NCI-H2081 treated with DMSO at 0.1 percent for 48 hours (cell line): ENCODE results near the gene SIL1.

ENCODE experiments used
- DNase-seq: peaks from one replicate; lab custom pipeline; 2025; lab: John Stamatoyannopoulos, UW

SIL1 gene

DNA sequence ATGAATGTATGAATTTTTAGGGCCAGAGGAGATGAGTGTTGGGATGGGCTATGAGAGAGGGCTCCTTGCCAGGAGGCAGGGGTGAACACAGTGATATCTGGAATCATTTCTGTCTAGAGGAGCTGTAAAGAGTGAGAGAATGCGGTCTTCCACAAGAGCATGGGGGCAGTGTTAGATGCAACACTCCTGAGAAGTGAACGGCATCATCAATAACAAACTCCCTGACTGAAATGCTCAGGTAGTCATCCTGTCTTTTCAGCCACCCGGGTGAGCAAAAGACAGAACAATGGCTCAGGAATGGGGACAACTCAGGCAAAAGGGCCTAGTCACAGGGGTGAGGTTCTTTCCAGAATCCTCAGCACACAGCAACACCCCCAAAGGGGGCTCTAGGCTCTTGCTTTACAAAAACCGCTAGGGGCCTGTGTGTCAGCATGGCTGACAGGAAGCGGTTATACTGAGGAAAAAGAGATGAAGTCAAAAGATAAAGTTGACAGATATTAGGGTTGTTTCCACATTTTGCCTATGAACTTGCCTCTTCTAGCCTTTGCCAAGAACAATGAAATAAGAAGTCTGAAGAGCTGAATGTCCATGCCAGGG, 218.4 kb downstream of the SIL1 start:
- no peak for DNase-seq

- DNase-seq = no peak
Measured at GRCh38 chr5:138978581-138978980, 219.6 kb downstream of the SIL1 start.

- DNase-seq = no peak
Measured at GRCh38 chr5:138978080-138978479, 220.1 kb downstream of the SIL1 start.

DNA sequence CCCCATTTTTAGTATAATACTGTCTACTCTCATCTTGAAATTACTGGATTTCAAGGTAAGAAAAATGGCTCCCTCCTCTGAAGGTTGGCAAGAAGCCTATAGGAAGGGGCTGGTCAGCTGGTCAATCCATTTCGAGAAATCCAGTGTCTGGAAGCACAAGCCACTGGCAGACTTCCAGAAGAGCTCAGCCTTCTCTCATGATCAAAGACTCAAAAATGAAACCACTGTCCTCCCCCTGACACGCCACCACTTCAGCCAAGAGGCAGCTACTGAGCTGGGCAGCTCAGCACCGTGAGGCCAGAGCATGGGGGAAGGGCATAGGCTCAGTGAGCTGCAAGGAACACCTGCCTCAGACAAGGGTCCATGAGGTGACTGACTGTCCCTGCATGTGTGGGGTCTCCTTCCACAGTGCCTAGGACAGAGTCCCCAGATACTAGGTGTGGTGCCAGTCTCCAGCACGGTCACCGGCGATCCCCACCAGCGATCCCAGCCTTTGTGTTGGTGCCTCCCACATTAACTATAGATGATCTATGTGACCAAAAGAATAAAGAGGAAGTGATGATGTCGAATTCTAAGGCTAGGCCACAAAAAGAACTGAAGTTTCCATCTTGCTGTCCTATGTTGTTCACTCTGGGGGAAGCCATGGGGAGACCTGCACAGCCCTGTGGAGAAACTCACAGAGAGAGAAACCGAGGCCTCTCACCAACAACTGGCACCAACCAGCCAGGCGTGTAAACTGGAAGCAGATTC, 222.9 kb downstream of the SIL1 start:
- DNase-seq = no peak

DNA sequence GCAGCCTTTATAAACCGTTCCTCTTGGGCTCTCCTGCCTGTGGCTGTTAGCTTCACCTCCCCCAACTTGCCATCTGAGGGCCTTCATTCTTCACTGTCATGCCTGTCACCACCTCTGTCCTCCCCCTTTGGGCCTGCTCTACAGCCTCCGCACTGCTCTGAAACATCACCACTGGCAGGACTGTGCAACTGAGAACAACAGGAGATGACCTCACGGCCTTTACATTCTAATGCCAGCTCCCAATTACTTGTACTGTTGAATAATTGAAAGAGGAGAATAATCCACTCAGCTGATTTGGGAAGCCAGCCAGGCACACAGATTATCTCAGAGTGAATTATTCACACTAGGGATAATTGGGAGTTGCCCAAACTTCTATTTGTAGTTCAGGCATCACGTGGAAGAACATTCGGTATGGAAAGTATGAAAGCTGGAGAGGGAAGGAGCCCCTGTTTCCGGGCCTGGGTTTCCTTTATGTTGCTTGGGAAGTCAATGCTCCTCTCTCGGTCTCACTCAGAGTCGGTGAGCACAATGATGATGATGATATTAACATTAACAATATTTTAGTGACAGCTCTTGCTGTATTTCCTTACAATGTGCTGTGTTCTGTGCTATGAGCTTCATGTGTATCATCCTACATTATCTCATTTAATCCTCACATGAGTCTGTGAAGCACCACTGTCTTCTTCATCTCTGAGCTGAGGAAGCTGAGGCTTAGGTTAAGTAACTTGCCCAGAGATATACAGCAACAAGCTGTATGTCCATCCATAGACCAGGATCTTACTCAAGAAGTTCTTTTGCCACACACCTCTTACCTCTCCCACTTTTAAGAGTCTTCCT, 223.7 kb downstream of the SIL1 start:
- DNase-seq = peak; percentile 38

DNA sequence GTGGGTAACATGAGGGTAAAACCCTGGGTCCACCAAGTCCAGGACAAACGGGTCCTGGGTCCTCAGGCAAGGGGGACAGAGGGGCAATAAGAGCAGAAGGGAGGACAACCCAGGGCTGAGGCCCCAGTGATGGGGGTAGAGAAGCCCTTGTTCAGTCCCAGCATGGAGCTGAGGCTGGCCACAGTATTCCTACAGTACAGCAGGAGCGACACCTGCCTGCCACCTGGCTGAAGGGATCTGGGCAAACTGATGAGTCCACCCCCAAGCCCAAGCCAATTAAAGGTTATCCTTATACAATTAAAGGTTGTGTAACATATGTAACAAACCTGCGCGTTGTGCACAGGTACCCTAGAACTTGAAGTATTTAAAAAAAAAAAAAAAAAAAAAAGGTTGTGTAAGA, 225.3 kb downstream of the SIL1 start:
- DNase-seq = no peak

DNA sequence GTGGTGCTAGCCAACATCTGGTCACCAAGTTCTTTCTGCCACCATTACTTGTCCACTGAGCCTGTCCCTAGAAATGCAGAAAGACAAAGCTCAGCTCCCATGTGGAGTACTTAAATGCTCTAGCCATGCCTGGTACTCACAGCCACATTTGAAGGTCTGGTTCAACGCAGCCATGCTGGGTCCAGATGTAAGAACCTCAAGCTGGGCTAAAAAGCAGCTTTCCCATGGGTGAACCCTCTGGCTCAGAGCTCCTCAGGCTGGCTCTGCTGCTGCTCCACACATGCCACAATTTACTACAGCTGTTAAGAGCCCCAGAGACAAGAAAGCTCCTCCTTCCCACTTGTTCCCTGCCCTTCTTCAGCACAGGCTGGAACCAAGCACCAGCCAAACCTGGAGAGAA, 225.9 kb downstream of the SIL1 start:
- no peak for DNase-seq

- no peak for DNase-seq
Measured at GRCh38 chr5:138969323-138970002, 228.7 kb downstream of the SIL1 start.

DNA sequence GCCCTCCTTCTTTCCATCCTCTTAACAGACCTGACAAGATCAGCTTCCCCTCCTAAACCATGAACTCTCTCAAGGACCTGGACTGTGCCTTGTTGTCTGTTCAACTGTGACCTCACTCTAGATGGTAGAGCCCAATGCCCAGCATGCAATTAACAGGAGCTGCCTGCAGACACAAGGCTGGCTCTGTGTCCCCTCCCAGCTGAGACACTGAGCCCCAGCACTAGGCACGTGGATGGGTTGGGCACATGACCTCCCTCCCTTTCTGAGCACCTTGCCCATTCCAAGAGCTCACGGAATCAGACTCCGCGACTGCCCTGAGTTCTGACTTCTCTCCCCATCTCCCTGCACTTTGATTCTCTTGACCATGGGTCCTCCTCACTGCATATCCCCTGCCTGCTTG, 229.6 kb downstream of the SIL1 start:
- DNase-seq = no peak

DNA sequence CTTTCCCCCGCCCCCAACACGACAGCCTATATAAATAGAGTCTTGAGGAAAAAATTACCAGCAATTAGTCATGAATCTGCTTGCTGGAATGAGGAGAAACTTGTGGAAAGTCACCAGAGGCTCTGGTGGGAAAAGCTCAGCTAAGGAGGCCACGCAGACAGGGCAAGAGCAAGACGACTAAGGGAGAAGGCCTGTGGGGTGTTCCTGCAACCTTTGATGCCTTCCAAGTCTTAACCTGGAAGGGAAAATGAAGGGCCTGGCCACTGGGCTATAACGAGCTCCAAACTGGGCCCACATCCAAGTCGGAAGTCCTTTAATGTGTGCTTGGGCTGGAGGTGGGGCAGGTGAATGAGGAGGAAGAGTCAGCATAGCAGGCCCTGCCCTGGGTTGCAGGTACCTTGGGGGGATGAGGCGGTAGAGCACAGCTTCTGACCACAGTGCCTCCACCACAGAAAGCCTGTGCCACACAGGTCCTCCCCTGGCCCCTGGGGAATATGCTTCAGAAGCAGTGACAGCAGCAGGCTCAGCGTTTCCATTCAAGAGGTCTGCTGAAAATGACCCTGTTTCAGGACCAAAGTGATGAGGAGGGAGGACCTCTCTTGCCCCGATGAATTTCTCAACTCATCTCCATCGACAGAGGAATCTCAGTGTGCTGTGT, 230.2 kb downstream of the SIL1 start:
- no peak for DNase-seq

DNA sequence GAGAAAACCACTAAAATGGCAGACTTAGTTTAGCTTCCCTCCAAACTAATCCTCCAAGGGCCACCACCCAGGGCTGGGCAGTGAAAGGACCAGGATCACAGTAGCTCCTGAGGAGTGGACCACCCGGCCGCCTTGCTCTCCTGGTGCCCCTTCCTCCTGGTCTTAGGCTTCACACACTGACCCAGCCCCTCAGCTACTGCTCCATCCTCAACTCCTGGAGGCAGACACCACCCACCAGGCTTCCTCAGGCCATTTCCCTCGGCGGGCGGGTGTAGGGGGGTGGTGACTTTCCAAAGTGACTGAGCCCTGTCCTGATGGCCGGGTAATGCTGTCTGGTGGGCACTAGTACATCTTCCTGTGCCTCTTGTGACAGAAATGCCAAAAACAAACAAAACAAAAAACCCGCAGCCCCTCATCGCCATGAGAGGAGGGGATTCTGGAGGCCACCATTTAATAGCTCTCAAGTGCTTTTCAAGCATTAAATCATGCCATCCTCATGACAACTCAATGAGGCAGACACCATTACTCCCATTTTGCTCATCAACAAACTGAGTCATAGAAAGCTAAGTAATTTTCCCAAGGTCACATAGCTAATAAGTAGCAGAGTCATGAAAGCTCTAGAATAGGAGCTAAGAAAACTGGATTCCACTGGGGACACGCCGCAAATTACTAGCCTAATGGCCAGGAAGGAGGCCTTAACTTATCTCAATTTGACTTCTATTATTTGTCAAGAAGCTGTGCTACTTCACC, 231.8 kb downstream of the SIL1 start:
- no peak for DNase-seq

GRCh38 chr5:138965626-138966025, 232.5 kb downstream of the SIL1 start:
- DNase-seq = no peak

- no peak for DNase-seq
Measured at GRCh38 chr5:138964647-138965201, 233.4 kb downstream of the SIL1 start.

DNA sequence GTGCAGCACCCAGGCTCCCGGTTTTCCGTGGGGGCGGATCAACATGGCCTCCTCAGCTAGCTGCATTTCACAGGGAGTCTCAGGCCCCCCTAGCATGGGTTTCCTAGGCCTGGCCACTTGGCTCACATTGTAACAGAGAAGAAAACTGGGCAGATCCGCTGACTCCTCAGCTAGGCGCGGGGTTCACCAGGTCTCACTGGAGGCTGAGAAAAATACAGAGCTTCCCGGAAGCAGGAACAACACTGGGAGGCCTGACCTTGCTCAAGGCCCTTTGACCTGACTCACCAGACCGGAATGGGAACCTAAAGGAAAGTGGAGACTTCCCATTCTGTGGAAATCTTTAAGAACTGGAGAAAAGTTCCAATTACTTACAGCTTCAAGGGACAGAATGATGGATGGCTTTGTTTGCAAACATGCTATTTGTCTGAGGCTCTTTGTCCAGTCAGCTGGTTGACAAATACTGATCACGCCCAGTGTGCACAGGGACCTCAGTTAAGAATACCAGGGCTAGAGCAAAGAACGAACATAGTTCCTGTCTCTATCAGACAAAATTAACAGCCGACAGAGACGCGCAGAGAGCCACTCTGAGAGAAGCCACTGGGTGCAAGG, 234.3 kb downstream of the SIL1 start:
- no peak for DNase-seq

DNA sequence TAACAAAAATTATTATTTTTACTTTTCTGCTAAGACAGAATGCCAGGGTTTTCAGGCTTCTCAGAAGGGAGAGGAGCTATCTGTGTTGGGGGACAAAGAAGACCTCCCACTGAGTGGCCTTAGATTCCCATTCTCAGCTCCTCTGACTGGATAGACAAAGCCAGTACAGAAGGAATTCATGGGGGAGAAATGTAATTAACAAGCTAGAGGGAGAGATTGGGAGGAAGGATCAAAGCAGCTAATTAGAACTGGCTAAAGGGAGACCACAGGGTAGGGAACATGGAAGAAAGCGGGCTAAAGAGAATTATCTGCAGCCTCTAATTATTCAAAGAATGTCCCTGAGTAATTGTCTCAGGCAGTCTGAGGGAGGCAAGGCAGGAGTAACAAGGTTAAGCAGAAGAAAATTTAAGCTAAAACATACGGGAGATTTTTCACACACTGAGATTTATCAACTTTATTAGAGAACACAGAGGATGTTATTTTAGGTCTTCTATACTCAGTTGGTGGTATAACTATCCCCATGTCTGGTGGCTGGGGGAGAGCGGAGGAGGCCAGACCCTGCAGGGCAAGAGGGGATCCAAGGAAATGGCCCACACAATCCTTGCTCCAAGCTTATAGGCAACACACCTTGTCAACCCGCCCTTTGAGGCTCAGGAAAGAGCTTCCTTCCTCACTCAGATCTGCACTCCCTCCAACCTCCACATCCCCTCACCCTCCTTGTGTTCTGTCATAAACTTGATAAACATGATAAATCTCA, 235.4 kb downstream of the SIL1 start:
- DNase-seq = no peak

- DNase-seq = no peak
Measured at GRCh38 chr5:138961729-138962128, 236.4 kb downstream of the SIL1 start.

DNA sequence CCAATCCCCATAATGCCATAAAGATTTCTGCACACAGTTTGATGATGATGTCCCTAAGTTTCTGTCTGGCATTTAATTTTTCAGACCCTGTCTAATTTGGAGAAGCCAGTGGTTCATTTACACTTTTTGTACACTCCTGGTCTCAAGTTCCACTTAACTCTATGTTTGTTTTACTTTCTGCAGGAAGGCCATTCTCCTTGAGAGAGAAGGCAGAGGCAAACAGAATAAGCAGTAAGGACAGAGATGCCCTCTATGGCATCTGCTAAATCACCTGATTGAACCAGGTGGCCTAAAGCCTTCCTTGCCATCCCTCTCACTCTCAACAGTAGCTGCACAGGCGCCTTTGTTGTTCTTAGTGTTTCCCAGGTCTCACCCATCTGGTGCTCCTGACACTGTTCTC, 236.9 kb downstream of the SIL1 start:
- no peak for DNase-seq

DNA sequence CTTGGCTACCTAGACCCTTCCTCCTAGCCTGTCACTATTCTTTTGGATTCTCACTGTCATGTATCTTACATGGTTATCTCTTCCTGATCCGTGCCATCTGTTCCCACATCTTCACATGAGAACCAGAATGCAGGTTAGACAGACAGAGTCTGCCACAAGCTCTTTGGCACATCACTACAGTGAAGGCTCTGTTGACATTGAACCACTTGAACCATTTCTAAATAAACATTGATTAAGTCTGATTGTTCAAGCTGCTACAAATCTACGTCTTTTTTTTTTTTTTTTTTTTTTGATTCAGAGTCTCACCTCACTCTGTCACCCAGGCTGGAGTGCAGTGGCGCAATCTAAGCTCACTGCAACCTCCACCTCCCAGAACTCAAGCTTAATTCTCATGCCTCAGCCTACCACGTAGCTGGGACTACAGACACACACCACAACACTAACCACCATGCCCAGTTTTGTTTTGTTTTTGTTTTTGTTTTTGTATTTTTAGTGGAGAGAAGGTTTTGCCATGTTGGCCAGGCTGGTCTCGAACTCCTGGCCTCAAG, 237.9 kb downstream of the SIL1 start:
- DNase-seq = no peak

- no peak for DNase-seq
Measured at GRCh38 chr5:138956801-138957200, 241.4 kb downstream of the SIL1 start.
